H9 (cell line): ENCODE measurements around the gene SECISBP2. TPM values are rescaled to one million over a fixed set of nuclear protein-coding genes. Genes with fewer than 3 reads are reported as not detected.
"Not testable (repeated sequence)": the region's sequence is repeated elsewhere in the genome, so short reads cannot be mapped to it uniquely, and the experiment has no call there.

Experiments used
- DNase-seq: peaks from one replicate; pipeline ENCODE4 v3.0.0-alpha.2; 2017
- H2AFZ ChIP-seq: one replicate; pipeline ENCODE4 v1.6.1; 2013; ENCODE audit warnings: mild to moderate bottlenecking, low read length, control low read depth, moderate library complexity
- H2AK5ac ChIP-seq: 2 replicates; pipeline ENCODE4 v1.6.1; 2013; ENCODE audit warnings: low read length, control low read depth, mixed read lengths; ENCODE audit not compliant: insufficient read length
- H2BK120ac ChIP-seq: one replicate; pipeline ENCODE4 v1.6.1; 2013; ENCODE audit warnings: low read depth, mild to moderate bottlenecking, low read length, control low read depth, inconsistent platforms; ENCODE audit not compliant: poor library complexity, severe bottlenecking
- H2BK12ac ChIP-seq: 2 replicates; pipeline ENCODE4 v1.6.1; 2013; ENCODE audit warnings: low read length, control low read depth, mixed read lengths, low read depth; ENCODE audit not compliant: insufficient read length
- H2BK15ac ChIP-seq: 2 replicates; pipeline ENCODE4 v1.6.1; 2013; ENCODE audit warnings: low read depth, low read length, control low read depth
- H2BK20ac ChIP-seq: one replicate; pipeline ENCODE4 v1.6.1; 2013; ENCODE audit warnings: low read depth, mild to moderate bottlenecking, low read length, control low read depth, inconsistent platforms; ENCODE audit not compliant: poor library complexity, severe bottlenecking
- H2BK5ac ChIP-seq: 2 replicates; pipeline ENCODE4 v1.6.1; 2013; ENCODE audit warnings: low read length, control low read depth, mixed read lengths; ENCODE audit not compliant: insufficient read length
- H3K14ac ChIP-seq: 2 replicates; pipeline ENCODE4 v1.6.1; 2013; ENCODE audit warnings: low read length, control low read depth; ENCODE audit not compliant: insufficient read depth
- H3K18ac ChIP-seq: 2 replicates; pipeline ENCODE4 v1.6.1; 2013; ENCODE audit warnings: low read depth, mild to moderate bottlenecking, mixed read lengths, low read length, control low read depth; ENCODE audit not compliant: insufficient read length
- H3K23ac ChIP-seq: 2 replicates; pipeline ENCODE4 v1.6.1; 2013; ENCODE audit warnings: low read length, control low read depth, mixed read lengths, low read depth; ENCODE audit not compliant: insufficient read length
- H3K23me2 ChIP-seq: 2 replicates; pipeline ENCODE4 v1.6.1; 2013; ENCODE audit warnings: low read depth, mild to moderate bottlenecking, mixed read lengths, low read length, control low read depth; ENCODE audit not compliant: insufficient read length, poor library complexity, severe bottlenecking
- H3K27ac ChIP-seq: 2 replicates; pipeline ENCODE4 v1.5.1; 2013; ENCODE audit warnings: low read length, control low read depth, mixed read lengths, low read depth; ENCODE audit not compliant: insufficient read length
- H3K27me3 ChIP-seq: 2 replicates; pipeline ENCODE4 v1.6.1; 2013; ENCODE audit warnings: low read length, control low read depth, inconsistent platforms; ENCODE audit not compliant: insufficient read depth
- H3K4ac ChIP-seq: 2 replicates; pipeline ENCODE4 v1.6.1; 2013; ENCODE audit warnings: low read depth, mild to moderate bottlenecking, control low read depth, inconsistent platforms, low read length, moderate library complexity
- H3K4me1 ChIP-seq: 2 replicates; pipeline ENCODE4 v1.6.1; 2013; ENCODE audit warnings: low read length, control low read depth, inconsistent platforms; ENCODE audit not compliant: insufficient read depth
- H3K4me2 ChIP-seq: 2 replicates; pipeline ENCODE4 v1.6.1; 2013; ENCODE audit warnings: low read length, control low read depth, mixed read lengths; ENCODE audit not compliant: insufficient read length, insufficient read depth
- H3K56ac ChIP-seq: 2 replicates; pipeline ENCODE4 v1.6.1; 2013; ENCODE audit warnings: low read depth, mild to moderate bottlenecking, mixed read lengths, low read length, control low read depth; ENCODE audit not compliant: insufficient read length
- H3K79me1 ChIP-seq: 2 replicates; pipeline ENCODE4 v1.6.1; 2013; ENCODE audit warnings: low read depth, mild to moderate bottlenecking, moderate library complexity, low read length, control low read depth, inconsistent platforms; ENCODE audit not compliant: insufficient read depth, poor library complexity, severe bottlenecking
- H3K79me2 ChIP-seq: 2 replicates; pipeline ENCODE4 v1.6.1; 2013; ENCODE audit warnings: low read length, control low read depth, inconsistent platforms; ENCODE audit not compliant: insufficient read depth
- H3K9ac ChIP-seq: 2 replicates; pipeline ENCODE4 v1.6.1; 2013; ENCODE audit warnings: low read length, control low read depth, mixed read lengths; ENCODE audit not compliant: insufficient read length; ENCODE audit errors: extremely low read depth
- H3K9me3 ChIP-seq: one replicate; pipeline ENCODE4 v1.6.1; 2013; ENCODE audit warnings: low read depth, low read length, inconsistent platforms; ENCODE audit not compliant: control insufficient read depth
- H3T11ph ChIP-seq: one replicate; pipeline ENCODE4 v1.6.1; 2013; ENCODE audit warnings: mild to moderate bottlenecking, low read length, control low read depth, inconsistent platforms
- H4K20me1 ChIP-seq: one replicate; pipeline ENCODE4 v1.6.1; 2013; ENCODE audit not compliant: control insufficient read depth, insufficient read length, insufficient read depth
- H4K5ac ChIP-seq: 2 replicates; pipeline ENCODE4 v1.6.1; 2013; ENCODE audit warnings: low read depth, mild to moderate bottlenecking, mixed read lengths, low read length, control low read depth; ENCODE audit not compliant: insufficient read length
- H4K8ac ChIP-seq: replicated peaks from 2 replicates; pipeline ENCODE4 v1.6.1; 2013; ENCODE audit warnings: low read length, control low read depth, mixed read lengths, low read depth; ENCODE audit not compliant: insufficient read length
- H4K91ac ChIP-seq: 2 replicates; pipeline ENCODE4 v1.6.1; 2013; ENCODE audit warnings: low read depth, mild to moderate bottlenecking, moderate library complexity, mixed read lengths, low read length, control low read depth; ENCODE audit not compliant: insufficient read length
- H3K27ac Mint-ChIP-seq, 3 experiments: 2 replicates in 2 of 3; 3 replicates in 1 of 3; pipeline ENCODE4 v1.8.0; 2020 to 2021; ENCODE audit warnings: mixed read lengths in 3 of 3, mild to moderate bottlenecking in 1 of 3, moderate library complexity in 1 of 3
- H3K27me3 Mint-ChIP-seq: 2 replicates; pipeline ENCODE4 v1.8.0; 2021; ENCODE audit warnings: low read depth, mild to moderate bottlenecking, moderate library complexity, mixed read lengths
- H3K36me3 Mint-ChIP-seq, 3 experiments: 2 replicates in 2 of 3; 3 replicates in 1 of 3; pipeline ENCODE4 v1.8.0; 2020 to 2021; ENCODE audit warnings: low read depth in 3 of 3, mixed read lengths in 3 of 3; ENCODE audit not compliant: insufficient read depth in 1 of 3
- H3K4me1 Mint-ChIP-seq, 2 experiments: 2 replicates each; pipeline ENCODE4 v1.8.0; 2020; ENCODE audit warnings: mixed read lengths in 2 of 2
- H3K4me3 Mint-ChIP-seq, 2 experiments: 2 replicates in 1 of 2; 3 replicates in 1 of 2; pipeline ENCODE4 v1.8.0; 2020 to 2021; ENCODE audit warnings: mild to moderate bottlenecking in 2 of 2, mixed read lengths in 2 of 2, moderate library complexity in 1 of 2
- H3K9me3 Mint-ChIP-seq, 2 experiments: 2 replicates in 1 of 2; 3 replicates in 1 of 2; pipeline ENCODE4 v1.8.0; 2020; ENCODE audit warnings: mild to moderate bottlenecking in 2 of 2, mixed read lengths in 2 of 2, moderate library complexity in 1 of 2
- WGBS: extraction: QIAGEN DNeasy Blood & Tissue Kit; methylation state at CpG from one replicate; pipeline ENCODE4 v1.1.7; 2013; ENCODE audit warnings: missing lambda C conversion rate, low lambda C conversion rate, mixed read lengths; ENCODE audit not compliant: insufficient read length; ENCODE audit errors: extremely low coverage; 5-methylcytosine and 5-hydroxymethylcytosine counted together
- total RNA-seq: library from RNA; stranded (reverse); gene quantifications from 2 replicates; pipeline ENCODE4 v1.2.1, GENCODE V29; 2021
- TF ChIP-seq, protein P1 (sequence below): fragments of 200-600 bp; sonication (generic); conservative IDR thresholded peaks from 3 replicates; pipeline ENCODE4 v1.8.0; 2021; ENCODE audit warnings: antibody characterized with exemption, mild to moderate bottlenecking

SECISBP2 gene
- total RNA-seq, 1 experiment from 2014 or later, result 62.7 TPM

DNA sequence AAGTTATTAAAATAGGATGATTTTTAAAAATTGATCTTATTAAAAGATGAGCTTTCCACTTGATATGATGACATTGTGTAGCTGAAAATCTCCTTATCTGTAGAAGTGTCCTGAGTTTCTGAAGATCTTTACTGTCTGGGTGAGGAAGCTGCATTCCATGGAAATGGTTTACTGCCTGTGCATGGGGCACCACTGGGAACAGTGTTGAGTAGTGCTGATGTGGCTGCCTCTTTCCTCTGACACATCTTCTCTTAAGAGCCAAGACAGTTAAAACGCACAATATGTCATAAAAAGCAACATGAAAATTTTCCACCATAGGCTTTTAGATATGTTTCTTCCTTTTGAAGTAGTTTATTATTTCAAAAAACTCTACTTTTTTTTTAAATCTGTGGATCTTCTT is 24.6 kb downstream of the SECISBP2 start:
- Histone ChIP-seq H3K4me1 (no peaks in the 10 kb centered on the region), H4K91ac (no peak overlapping the region), H3K9me3 (no peaks in the 10 kb centered on the region), H3K4me2 (no peak overlapping the region), H3K27ac (no peak overlapping the region), H4K8ac (no peak overlapping the region), H4K5ac (no peak overlapping the region), H3K14ac (no peak overlapping the region), H2BK5ac (no peak overlapping the region), H4K20me1 (no peaks in the 10 kb centered on the region), H2AFZ (no peak overlapping the region), H3K27me3 (no peaks in the 10 kb centered on the region), H3K4ac (no peak overlapping the region), H2AK5ac (no peak overlapping the region), H3K18ac (no peak overlapping the region), H3K23ac (no peak overlapping the region), H3T11ph (no peak overlapping the region), H2BK20ac (no peak overlapping the region), H2BK12ac (no peak overlapping the region), H2BK120ac (no peak overlapping the region), H3K79me1 (no peaks in the 10 kb centered on the region), H3K56ac (no peak overlapping the region), H3K79me2 (no peaks in the 10 kb centered on the region), H3K9ac (no peak overlapping the region), H2BK15ac (no peak overlapping the region), H3K23me2 (no peaks in the 10 kb centered on the region)
- H3K4me1 Mint-ChIP-seq, result no peaks in the 10 kb centered on the region
- no peaks in the 10 kb centered on the region for H3K27me3 Mint-ChIP-seq
- H3K4me3 Mint-ChIP-seq, result no peak overlapping the region
- TF ChIP-seq, protein P1, sequence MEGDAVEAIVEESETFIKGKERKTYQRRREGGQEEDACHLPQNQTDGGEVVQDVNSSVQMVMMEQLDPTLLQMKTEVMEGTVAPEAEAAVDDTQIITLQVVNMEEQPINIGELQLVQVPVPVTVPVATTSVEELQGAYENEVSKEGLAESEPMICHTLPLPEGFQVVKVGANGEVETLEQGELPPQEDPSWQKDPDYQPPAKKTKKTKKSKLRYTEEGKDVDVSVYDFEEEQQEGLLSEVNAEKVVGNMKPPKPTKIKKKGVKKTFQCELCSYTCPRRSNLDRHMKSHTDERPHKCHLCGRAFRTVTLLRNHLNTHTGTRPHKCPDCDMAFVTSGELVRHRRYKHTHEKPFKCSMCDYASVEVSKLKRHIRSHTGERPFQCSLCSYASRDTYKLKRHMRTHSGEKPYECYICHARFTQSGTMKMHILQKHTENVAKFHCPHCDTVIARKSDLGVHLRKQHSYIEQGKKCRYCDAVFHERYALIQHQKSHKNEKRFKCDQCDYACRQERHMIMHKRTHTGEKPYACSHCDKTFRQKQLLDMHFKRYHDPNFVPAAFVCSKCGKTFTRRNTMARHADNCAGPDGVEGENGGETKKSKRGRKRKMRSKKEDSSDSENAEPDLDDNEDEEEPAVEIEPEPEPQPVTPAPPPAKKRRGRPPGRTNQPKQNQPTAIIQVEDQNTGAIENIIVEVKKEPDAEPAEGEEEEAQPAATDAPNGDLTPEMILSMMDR, result no peak
- no peak overlapping the region for H3K27ac Mint-ChIP-seq
- no peaks in the 10 kb centered on the region for H3K9me3 Mint-ChIP-seq
- peaks cover 44 to 96% (median 93%) of the 10 kb centered on the region in 3 experiments; a peak in 6 of 7 replicates for H3K36me3 Mint-ChIP-seq
- no peak for DNase-seq
- no CpG with 5 or more reads among the region's 1 CpG for WGBS

DNA sequence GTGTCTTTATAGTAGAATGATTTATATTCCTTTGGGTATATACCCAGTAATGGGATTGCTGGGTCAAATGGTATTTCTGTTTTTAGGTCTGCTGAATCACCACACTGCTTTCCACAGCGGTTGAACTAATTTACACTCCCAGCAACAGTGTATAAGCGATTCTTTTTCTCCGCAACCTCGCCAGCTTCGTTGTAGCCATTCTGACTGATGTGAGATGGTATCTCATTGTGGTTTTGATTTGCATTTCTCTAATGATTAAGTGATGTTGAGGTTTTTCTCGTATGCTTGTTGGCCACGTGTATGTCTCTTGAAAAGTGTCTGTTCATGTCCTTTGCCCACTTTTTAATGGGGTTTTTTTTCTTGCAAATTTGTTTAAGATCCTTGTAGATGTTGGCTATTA is 25.5 kb downstream of the SECISBP2 start:
- not testable (repeated sequence) for H2BK12ac ChIP-seq, H3K9me3 Mint-ChIP-seq, H3K14ac ChIP-seq, H2BK20ac ChIP-seq, H3K27ac Mint-ChIP-seq, H3K23me2 ChIP-seq, H3K4me3 Mint-ChIP-seq, H3K27ac ChIP-seq, H3K23ac ChIP-seq, H2BK5ac ChIP-seq, H3K56ac ChIP-seq, H4K91ac ChIP-seq, H2BK120ac ChIP-seq, H3K4me2 ChIP-seq, H4K20me1 ChIP-seq, H3K27me3 Mint-ChIP-seq, H4K8ac ChIP-seq, H3K4me1 Mint-ChIP-seq, H4K5ac ChIP-seq, H3K4me1 ChIP-seq, DNase-seq, H3K9ac ChIP-seq, H3K79me1 ChIP-seq, H3T11ph ChIP-seq, H2AFZ ChIP-seq, H3K4ac ChIP-seq, H3K9me3 ChIP-seq, H2AK5ac ChIP-seq, H3K79me2 ChIP-seq, H3K27me3 ChIP-seq, H3K18ac ChIP-seq, H2BK15ac ChIP-seq
- peaks cover 46 to 96% (median 93%) of the 10 kb centered on the region in 3 experiments; a peak in 6 of 7 replicates for H3K36me3 Mint-ChIP-seq
- WGBS, result no CpG with 5 or more reads among the region's 7 CpGs
